ENCODE measurements around the gene GALM. TPM values are rescaled to one million over a fixed set of nuclear protein-coding genes. Genes with fewer than 3 reads are reported as not detected.
A peak's percentile ranks its signal among the peaks of the same experiment; 100 is the strongest.

The GALM gene
- total and polyA plus RNA-seq, 2 of the 13 experiments (the other 11 are each of a cell fraction or from before 2014, with no cell fraction given): 65.5 to 90.0 TPM

DNA sequence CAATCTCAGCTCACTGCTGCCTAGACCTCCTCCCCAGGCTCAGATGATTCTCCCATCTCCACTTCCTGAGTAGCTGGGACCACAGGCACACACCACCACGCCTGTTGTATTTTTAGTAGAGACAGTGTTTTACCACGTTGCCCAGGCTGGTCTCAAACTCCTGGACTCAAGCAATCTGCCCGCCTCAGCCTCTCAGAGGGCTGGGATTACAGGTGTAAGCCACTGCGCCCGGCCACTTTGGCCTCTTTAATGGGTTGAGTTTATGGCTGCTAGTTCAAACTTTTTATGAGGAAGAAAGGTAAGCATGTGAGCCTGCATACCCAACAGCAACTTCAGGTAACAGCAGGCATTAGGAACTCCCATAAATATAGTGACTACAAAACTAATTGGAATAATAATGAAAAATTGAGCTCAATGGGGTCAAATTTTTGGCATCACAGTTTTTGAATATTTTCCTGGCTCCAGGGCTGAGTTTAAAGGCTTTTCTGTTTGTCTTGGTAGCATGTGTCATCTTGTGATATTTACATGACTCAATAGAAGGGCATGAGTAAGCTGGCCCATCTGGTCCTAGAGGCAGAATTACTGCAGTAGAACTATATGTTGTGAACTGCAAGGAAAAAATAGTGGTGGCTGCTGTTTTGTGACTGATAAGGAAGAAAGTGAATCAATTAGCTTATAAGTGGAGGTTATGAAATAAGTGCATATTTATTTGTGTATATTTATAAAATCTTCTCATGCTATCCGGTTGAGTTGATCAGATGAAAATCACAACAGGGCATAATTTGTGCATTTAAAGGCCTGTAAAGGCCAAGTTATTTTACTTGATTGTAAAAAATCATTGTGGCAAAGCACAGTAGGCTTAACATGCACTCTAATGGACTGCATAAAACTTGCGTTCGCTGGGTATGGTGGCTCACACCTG, 24.8 kb downstream of the GALM start (continued):
- TF ChIP-seq, protein P1, sequence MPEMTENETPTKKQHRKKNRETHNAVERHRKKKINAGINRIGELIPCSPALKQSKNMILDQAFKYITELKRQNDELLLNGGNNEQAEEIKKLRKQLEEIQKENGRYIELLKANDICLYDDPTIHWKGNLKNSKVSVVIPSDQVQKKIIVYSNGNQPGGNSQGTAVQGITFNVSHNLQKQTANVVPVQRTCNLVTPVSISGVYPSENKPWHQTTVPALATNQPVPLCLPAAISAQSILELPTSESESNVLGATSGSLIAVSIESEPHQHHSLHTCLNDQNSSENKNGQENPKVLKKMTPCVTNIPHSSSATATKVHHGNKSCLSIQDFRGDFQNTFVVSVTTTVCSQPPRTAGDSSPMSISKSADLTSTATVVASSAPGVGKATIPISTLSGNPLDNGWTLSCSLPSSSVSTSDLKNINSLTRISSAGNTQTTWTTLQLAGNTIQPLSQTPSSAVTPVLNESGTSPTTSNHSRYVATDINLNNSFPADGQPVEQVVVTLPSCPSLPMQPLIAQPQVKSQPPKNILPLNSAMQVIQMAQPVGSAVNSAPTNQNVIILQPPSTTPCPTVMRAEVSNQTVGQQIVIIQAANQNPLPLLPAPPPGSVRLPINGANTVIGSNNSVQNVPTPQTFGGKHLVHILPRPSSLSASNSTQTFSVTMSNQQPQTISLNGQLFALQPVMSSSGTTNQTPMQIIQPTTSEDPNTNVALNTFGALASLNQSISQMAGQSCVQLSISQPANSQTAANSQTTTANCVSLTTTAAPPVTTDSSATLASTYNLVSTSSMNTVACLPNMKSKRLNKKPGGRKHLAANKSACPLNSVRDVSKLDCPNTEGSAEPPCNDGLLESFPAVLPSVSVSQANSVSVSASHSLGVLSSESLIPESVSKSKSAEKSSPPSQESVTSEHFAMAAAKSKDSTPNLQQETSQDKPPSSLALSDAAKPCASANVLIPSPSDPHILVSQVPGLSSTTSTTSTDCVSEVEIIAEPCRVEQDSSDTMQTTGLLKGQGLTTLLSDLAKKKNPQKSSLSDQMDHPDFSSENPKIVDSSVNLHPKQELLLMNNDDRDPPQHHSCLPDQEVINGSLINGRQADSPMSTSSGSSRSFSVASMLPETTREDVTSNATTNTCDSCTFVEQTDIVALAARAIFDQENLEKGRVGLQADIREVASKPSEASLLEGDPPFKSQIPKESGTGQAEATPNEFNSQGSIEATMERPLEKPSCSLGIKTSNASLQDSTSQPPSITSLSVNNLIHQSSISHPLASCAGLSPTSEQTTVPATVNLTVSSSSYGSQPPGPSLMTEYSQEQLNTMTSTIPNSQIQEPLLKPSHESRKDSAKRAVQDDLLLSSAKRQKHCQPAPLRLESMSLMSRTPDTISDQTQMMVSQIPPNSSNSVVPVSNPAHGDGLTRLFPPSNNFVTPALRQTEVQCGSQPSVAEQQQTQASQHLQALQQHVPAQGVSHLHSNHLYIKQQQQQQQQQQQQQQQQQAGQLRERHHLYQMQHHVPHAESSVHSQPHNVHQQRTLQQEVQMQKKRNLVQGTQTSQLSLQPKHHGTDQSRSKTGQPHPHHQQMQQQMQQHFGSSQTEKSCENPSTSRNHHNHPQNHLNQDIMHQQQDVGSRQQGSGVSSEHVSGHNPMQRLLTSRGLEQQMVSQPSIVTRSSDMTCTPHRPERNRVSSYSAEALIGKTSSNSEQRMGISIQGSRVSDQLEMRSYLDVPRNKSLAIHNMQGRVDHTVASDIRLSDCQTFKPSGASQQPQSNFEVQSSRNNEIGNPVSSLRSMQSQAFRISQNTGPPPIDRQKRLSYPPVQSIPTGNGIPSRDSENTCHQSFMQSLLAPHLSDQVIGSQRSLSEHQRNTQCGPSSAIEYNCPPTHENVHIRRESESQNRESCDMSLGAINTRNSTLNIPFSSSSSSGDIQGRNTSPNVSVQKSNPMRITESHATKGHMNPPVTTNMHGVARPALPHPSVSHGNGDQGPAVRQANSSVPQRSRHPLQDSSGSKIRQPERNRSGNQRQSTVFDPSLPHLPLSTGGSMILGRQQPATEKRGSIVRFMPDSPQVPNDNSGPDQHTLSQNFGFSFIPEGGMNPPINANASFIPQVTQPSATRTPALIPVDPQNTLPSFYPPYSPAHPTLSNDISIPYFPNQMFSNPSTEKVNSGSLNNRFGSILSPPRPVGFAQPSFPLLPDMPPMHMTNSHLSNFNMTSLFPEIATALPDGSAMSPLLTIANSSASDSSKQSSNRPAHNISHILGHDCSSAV (CRISPR knock-in tag; IDR thresholded peaks at IDR 0.05; ENCODE audit: borderline replicate concordance): no peak
- TF ChIP-seq NR1H2 (CRISPR knock-in tag; IDR thresholded peaks at IDR 0.05; ENCODE audit: borderline replicate concordance, low read depth) (no peak), ZNF510 (CRISPR knock-in tag; IDR thresholded peaks at IDR 0.05; ENCODE audit: low read depth) (no peak), ISL2 (CRISPR knock-in tag; IDR thresholded peaks at IDR 0.05) (no peak), NRL (CRISPR knock-in tag; IDR thresholded peaks at IDR 0.05; ENCODE audit: borderline replicate concordance) (no peak), NFIC (IDR thresholded peaks at IDR 0.05; ENCODE audit: low read length) (peak; percentile 73; the same call in 1 of the 2 replicates), SAFB2 (CRISPR knock-in tag; IDR thresholded peaks at IDR 0.05; ENCODE audit: borderline replicate concordance, low read depth) (no peak), GTF3A (CRISPR knock-in tag; conservative IDR thresholded peaks at IDR 0.05) (no peak), ZNF460 (CRISPR knock-in tag; IDR thresholded peaks at IDR 0.05; ENCODE audit: borderline replicate concordance) (no peak)
- TF ChIP-seq, protein P2, sequence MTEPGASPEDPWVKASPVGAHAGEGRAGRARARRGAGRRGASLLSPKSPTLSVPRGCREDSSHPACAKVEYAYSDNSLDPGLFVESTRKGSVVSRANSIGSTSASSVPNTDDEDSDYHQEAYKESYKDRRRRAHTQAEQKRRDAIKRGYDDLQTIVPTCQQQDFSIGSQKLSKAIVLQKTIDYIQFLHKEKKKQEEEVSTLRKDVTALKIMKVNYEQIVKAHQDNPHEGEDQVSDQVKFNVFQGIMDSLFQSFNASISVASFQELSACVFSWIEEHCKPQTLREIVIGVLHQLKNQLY (CRISPR knock-in tag; IDR thresholded peaks at IDR 0.05): peak; percentile 33; the same call in 1 of the 2 replicates
- TF ChIP-seq, protein P3, sequence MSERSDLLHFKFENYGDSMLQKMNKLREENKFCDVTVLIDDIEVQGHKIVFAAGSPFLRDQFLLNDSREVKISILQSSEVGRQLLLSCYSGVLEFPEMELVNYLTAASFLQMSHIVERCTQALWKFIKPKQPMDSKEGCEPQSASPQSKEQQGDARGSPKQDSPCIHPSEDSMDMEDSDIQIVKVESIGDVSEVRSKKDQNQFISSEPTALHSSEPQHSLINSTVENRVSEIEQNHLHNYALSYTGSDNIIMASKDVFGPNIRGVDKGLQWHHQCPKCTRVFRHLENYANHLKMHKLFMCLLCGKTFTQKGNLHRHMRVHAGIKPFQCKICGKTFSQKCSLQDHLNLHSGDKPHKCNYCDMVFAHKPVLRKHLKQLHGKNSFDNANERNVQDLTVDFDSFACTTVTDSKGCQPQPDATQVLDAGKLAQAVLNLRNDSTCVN (CRISPR knock-in tag; IDR thresholded peaks at IDR 0.05; ENCODE audit: borderline replicate concordance): no peak
- TF ChIP-seq, protein P4, sequence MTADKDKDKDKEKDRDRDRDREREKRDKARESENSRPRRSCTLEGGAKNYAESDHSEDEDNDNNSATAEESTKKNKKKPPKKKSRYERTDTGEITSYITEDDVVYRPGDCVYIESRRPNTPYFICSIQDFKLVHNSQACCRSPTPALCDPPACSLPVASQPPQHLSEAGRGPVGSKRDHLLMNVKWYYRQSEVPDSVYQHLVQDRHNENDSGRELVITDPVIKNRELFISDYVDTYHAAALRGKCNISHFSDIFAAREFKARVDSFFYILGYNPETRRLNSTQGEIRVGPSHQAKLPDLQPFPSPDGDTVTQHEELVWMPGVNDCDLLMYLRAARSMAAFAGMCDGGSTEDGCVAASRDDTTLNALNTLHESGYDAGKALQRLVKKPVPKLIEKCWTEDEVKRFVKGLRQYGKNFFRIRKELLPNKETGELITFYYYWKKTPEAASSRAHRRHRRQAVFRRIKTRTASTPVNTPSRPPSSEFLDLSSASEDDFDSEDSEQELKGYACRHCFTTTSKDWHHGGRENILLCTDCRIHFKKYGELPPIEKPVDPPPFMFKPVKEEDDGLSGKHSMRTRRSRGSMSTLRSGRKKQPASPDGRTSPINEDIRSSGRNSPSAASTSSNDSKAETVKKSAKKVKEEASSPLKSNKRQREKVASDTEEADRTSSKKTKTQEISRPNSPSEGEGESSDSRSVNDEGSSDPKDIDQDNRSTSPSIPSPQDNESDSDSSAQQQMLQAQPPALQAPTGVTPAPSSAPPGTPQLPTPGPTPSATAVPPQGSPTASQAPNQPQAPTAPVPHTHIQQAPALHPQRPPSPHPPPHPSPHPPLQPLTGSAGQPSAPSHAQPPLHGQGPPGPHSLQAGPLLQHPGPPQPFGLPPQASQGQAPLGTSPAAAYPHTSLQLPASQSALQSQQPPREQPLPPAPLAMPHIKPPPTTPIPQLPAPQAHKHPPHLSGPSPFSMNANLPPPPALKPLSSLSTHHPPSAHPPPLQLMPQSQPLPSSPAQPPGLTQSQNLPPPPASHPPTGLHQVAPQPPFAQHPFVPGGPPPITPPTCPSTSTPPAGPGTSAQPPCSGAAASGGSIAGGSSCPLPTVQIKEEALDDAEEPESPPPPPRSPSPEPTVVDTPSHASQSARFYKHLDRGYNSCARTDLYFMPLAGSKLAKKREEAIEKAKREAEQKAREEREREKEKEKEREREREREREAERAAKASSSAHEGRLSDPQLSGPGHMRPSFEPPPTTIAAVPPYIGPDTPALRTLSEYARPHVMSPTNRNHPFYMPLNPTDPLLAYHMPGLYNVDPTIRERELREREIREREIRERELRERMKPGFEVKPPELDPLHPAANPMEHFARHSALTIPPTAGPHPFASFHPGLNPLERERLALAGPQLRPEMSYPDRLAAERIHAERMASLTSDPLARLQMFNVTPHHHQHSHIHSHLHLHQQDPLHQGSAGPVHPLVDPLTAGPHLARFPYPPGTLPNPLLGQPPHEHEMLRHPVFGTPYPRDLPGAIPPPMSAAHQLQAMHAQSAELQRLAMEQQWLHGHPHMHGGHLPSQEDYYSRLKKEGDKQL (CRISPR knock-in tag; IDR thresholded peaks at IDR 0.05; ENCODE audit: low read depth): no peak

All from HepG2 (cell line).